ENCODE measurements around the gene USP31.

Gene USP31, protein sequence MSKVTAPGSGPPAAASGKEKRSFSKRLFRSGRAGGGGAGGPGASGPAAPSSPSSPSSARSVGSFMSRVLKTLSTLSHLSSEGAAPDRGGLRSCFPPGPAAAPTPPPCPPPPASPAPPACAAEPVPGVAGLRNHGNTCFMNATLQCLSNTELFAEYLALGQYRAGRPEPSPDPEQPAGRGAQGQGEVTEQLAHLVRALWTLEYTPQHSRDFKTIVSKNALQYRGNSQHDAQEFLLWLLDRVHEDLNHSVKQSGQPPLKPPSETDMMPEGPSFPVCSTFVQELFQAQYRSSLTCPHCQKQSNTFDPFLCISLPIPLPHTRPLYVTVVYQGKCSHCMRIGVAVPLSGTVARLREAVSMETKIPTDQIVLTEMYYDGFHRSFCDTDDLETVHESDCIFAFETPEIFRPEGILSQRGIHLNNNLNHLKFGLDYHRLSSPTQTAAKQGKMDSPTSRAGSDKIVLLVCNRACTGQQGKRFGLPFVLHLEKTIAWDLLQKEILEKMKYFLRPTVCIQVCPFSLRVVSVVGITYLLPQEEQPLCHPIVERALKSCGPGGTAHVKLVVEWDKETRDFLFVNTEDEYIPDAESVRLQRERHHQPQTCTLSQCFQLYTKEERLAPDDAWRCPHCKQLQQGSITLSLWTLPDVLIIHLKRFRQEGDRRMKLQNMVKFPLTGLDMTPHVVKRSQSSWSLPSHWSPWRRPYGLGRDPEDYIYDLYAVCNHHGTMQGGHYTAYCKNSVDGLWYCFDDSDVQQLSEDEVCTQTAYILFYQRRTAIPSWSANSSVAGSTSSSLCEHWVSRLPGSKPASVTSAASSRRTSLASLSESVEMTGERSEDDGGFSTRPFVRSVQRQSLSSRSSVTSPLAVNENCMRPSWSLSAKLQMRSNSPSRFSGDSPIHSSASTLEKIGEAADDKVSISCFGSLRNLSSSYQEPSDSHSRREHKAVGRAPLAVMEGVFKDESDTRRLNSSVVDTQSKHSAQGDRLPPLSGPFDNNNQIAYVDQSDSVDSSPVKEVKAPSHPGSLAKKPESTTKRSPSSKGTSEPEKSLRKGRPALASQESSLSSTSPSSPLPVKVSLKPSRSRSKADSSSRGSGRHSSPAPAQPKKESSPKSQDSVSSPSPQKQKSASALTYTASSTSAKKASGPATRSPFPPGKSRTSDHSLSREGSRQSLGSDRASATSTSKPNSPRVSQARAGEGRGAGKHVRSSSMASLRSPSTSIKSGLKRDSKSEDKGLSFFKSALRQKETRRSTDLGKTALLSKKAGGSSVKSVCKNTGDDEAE (N-terminal part only)

DNA sequence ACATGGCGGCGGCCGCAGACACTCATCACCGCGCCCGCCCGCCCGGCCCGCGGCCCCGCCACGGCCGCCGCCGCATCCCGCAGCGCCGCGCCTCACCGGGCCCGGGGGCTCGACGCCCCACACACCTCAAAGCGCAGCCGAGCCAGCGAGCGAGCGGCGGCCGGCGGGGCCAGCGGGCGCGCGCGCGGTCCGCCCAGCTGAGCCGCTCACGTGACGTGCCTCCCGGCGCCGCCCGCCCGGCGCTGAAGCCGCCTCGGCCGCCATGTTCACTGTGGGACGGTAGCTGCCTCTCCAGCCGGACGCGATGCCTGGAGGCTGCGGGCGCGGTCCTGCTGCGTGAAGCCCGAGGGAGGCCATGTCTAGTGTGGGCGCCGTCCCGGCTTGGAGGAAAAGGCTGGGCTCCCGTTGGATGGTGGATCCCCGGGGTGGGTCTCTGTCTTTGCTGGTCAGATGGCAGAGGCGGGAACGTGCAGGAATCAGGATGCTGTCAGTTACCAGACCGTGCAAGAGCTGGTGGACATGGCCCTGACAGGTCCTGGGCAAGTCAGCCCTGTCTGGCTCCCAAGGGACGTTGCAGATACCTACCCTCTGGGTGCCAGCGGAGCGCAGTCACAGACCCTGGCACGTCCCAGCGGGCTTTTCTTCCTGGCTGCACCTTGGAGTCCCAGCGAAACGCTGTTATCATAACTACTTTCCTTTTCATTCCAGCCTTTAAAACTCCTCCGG, at the start of gene USP31:
Gene USP31, minus strand, starts transcription at position 186 of the 726 bp plus-strand sequence. Its CDS starts 182 bp downstream, at position 4.
- DNase-seq (ENCODE audit: insufficient read length, low spot score) (peak; percentile 69), FAIRE-seq (no peak)
- TF ChIP-seq, protein P1, sequence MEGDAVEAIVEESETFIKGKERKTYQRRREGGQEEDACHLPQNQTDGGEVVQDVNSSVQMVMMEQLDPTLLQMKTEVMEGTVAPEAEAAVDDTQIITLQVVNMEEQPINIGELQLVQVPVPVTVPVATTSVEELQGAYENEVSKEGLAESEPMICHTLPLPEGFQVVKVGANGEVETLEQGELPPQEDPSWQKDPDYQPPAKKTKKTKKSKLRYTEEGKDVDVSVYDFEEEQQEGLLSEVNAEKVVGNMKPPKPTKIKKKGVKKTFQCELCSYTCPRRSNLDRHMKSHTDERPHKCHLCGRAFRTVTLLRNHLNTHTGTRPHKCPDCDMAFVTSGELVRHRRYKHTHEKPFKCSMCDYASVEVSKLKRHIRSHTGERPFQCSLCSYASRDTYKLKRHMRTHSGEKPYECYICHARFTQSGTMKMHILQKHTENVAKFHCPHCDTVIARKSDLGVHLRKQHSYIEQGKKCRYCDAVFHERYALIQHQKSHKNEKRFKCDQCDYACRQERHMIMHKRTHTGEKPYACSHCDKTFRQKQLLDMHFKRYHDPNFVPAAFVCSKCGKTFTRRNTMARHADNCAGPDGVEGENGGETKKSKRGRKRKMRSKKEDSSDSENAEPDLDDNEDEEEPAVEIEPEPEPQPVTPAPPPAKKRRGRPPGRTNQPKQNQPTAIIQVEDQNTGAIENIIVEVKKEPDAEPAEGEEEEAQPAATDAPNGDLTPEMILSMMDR (IDR thresholded peaks at IDR 0.05; ENCODE audit: insufficient read depth, missing control alignments): no peak

DNA sequence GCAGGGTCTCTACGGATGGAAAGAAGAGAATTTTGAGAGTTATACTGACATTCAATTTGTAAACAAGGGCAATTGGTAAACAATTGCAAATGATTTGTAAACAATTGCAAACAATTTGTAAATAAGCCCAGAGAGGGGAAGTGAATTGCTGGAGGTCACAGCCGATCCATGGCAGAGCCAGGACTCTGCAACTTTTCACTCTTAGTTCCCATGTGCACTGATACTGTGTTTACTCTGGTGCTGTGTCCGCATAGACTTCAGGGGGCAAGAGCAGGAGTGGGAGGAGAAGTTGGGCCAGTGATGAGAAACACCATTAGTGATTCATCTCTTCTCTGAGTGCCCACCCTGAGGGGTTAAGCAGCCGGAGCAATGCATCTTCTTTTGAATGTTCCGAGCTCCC, 47.3 kb upstream of the USP31 start:
- FAIRE-seq: no peak
- TF ChIP-seq, protein P1 (IDR thresholded peaks at IDR 0.05; ENCODE audit: insufficient read depth, missing control alignments): no peak
- DNase-seq (ENCODE audit: insufficient read length, low spot score): no peak

DNA sequence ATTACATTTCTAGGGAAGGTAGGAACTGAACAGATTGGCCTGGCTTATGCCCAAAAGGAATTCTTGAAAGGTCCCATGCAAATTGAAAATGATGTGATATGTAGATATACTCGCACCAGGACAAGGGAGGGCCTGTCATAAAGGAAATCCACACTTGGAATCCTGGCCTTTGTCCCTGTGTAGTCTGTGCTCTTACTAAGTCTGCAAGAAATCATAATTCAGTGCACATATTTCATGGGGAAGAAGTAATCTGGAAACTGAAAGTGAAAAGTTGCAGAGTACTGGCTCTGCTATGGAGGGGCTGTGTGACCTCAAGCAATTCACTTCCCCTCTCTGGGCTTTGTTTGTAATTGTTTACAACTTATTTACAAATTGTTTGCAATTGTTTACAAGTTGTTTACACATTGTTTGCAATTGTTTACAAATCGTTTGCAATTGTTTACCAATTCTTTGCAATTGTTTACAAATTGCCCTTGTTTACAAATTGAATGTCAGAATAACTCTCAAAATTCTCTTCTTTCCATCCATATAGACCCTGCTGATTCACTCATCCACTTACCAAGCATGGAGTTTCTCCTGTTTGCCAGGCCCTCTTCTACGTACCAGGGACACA, 46.2 kb upstream of the USP31 start:
- FAIRE-seq (no peak), DNase-seq (ENCODE audit: insufficient read length, low spot score) (no peak)
- TF ChIP-seq, protein P1 (IDR thresholded peaks at IDR 0.05; ENCODE audit: insufficient read depth, missing control alignments): no peak

DNA sequence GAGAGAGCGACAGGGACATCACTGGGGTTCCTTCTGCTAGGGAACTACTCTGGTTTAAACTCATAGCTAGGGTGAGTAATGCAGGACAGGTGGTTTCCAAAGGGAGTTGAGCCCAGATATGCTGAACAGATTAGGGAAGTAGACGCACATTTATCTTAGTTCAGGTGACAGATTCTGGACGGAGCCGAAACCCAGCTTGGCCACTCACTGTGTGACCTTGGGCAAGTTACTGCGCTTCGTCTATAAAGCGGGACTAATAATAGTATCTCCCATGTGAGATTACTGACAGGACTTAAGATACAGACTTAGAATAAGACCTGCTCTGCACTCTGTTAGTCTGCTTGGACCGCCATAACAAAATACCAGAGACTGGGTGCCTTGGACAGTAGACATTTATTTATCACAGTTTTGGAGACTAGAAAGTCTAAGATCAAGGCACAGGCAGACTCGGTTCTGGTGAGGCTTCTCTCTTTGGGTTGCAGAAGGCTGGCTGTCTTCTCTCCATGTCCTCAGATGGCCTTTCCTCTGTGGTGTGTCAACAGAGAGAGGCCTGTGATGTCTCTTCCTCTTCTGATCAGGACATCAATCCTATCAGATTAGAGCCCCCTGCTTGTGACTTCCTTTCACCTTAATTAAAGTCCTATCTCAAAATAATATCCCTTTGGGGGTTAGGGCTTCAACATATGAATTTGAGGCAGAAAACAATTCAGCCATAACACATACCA, 45.4 kb upstream of the USP31 start:
- TF ChIP-seq, protein P1 (IDR thresholded peaks at IDR 0.05; ENCODE audit: insufficient read depth, missing control alignments): no peak
- FAIRE-seq: no peak
- no peak for DNase-seq (ENCODE audit: insufficient read length, low spot score)

DNA sequence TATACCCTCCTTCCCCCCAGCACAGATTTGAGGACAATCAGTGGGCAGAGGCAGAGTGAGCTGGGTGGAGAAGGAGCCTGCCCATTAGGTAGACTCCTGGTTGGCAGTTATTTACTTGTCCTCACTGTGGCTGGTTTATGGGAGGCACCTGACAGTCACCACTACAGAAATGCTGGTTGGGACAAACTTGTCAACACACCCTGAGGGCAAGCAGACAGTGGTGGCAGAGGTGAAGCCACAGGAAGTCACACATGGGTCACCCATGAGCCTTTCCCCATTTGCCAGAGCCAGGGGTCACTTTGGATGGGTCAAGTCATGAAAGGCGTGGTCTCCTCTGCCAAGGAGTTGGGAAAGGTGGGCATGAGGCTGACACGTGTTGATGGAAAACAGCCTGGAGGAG, 39.7 kb upstream of the USP31 start:
- no peak for FAIRE-seq
- DNase-seq (ENCODE audit: insufficient read length, low spot score): no peak
- TF ChIP-seq, protein P1 (IDR thresholded peaks at IDR 0.05; ENCODE audit: insufficient read depth, missing control alignments): no peak
